Coronary artery (tissue), 2 donors: ENCODE data around the gene GTPBP6.
"Not testable (repeated sequence)": the region's sequence is repeated elsewhere in the genome, so short reads cannot be mapped to it uniquely, and the experiment has no call there.

Experiments
- DNase-seq: peaks from one replicate; pipeline ENCODE4 v3.0.0-alpha.2; 2017; ENCODE audit warnings: low spot score
- H3K27ac ChIP-seq, 2 donors: fragments of 200-600 bp; sonication (generic); one replicate each; pipeline ENCODE4 v1.5.1; 2016 to 2019
- H3K4me3 ChIP-seq: fragments of 200-600 bp; sonication (generic); 2 replicates; pipeline ENCODE4 v1.5.1; 2016; ENCODE audit warnings: mild to moderate bottlenecking, moderate library complexity
- TF ChIP-seq, protein P1 (sequence below): fragments of 200-600 bp; sonication (generic); IDR thresholded peaks from one replicate; pipeline ENCODE4 v1.5.1; 2019; ENCODE audit warnings: antibody characterized with exemption

GTPBP6 gene

GRCh38 chrX:281166-281999 lies 37.2 kb downstream of the GTPBP6 start, which contains the start of gene PLCXD1:
PLCXD1 (plus strand) TSS chrX:281381; CDS start chrX:284188, 2,807 bp downstream.
- TF ChIP-seq, protein P1, sequence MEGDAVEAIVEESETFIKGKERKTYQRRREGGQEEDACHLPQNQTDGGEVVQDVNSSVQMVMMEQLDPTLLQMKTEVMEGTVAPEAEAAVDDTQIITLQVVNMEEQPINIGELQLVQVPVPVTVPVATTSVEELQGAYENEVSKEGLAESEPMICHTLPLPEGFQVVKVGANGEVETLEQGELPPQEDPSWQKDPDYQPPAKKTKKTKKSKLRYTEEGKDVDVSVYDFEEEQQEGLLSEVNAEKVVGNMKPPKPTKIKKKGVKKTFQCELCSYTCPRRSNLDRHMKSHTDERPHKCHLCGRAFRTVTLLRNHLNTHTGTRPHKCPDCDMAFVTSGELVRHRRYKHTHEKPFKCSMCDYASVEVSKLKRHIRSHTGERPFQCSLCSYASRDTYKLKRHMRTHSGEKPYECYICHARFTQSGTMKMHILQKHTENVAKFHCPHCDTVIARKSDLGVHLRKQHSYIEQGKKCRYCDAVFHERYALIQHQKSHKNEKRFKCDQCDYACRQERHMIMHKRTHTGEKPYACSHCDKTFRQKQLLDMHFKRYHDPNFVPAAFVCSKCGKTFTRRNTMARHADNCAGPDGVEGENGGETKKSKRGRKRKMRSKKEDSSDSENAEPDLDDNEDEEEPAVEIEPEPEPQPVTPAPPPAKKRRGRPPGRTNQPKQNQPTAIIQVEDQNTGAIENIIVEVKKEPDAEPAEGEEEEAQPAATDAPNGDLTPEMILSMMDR, result no peak
- Histone ChIP-seq H3K4me3 (peak within 1 kb of the TSS; percentile 22), H3K27ac (no peak within 1 kb of the TSS)
- DNase-seq, result no peak

- H3K4me3 ChIP-seq, DNase-seq, H3K27ac ChIP-seq: not testable (repeated sequence)
Measured at GRCh38 chrX:280722-281121, 37.9 kb downstream of the GTPBP6 start.

GRCh38 chrX:279757-280604 lies 38.6 kb downstream of the GTPBP6 start:
- not testable (repeated sequence) for H3K27ac ChIP-seq, H3K4me3 ChIP-seq, DNase-seq

DNA sequence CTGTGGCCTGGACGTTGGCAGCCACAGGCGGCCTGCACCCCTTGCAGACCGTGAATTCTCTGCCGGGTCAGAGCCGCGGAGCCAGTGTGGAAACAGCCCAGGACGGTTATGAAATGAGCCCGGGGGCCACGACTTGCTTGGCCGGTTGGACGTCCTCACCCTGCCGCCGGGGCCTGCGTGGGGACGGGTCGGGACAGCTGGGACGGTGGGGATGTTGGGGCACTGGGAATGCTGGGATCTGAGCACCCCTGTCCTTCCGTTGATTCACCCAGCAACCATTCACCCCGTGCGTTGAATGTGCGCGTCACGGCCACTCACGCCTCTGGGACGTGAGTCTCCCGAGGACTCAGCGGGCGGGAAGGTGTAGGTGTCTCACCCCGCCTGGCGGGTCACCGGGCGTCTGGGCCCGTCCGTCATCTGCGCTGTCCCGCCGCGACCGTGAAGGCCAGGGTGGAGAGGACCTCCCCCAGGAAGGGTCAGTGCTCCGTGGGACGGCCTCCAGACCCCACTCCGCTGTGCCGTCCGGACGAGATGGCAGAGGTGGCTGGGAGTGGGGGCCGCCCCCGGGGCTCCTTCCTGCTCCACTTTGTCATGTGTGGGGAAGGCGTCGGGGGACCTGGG lies 41.9 kb downstream of the GTPBP6 start:
- Histone ChIP-seq H3K4me3 (peak overlapping the region; percentile 74), H3K27ac (no peak overlapping the region)
- TF ChIP-seq, protein P1, result no peak
- no peak for DNase-seq

DNA sequence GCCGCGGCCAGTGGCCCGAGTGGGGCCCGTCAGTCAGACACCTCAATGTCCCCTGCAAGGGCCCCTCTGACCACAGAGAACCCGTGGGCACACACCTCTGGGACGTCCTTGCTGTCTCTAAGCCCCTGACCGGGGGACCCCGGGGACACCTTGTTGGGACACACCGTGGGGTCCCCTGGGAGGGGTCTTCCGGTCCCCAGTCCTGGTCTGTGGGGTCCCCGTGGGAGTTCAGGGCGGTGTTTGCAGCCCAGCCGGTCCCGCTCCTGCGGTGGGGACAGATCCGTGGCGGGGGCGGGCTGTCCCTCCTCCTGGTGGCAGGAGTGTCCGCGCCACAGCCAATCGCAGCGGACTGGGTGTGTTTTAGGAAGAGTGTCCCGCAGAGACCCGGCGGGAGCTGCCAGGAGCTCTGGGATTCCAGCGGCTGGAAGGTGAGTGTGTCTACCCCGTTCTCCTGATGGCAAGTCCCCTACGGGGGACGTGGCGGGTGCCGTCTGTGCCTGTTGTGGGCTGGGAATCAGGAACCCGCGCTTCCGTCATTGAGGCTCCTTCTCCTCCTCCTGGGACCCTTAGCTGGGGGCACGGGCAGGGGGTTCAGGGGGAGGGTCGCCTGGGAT lies 42.5 kb downstream of the GTPBP6 start:
- no peak for DNase-seq
- Histone ChIP-seq H3K27ac (no peak overlapping the region), H3K4me3 (peak overlapping the region; percentile 74)
- TF ChIP-seq, protein P1, result no peak

GRCh38 chrX:275476-275966 lies 43.1 kb downstream of the GTPBP6 start:
- Histone ChIP-seq H3K27ac (peak overlapping the region in 1 of 2 donors; percentile 7), H3K4me3 (peak overlapping the region; percentile 74)
- TF ChIP-seq, protein P1, result no peak
- no peak for DNase-seq

DNA sequence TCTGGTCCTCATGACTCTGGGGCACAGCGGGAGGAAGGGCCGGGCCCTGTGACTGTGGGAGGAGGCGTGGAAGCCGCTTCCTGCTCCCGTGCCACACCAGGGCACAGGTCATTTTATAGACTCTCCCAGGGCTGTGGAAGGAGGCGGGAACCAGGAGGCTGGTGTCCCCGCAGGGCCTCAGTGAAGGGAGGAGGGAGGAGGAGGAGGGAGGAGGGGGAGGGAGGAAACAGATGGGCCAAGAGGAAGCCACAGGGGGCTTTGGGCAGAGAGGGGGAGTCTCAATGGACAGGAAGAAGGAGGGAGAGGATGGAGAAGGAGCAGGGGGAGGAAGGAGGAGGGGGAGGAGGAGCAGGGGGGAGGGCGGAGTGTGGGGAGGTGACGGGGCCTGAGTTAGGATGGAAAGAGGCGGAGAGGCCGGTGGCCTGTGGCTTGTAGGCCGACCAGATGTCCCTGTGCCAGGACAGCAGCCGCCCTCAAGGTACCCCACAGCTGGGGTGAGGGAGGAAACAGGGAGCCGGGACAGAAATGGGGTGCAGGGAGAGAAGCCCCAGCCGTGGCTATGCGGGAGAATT lies 43.6 kb downstream of the GTPBP6 start:
- H3K4me3 ChIP-seq, result peak overlapping the region; percentile 74
- DNase-seq, result no peak
- TF ChIP-seq, protein P1, result no peak
- H3K27ac ChIP-seq, result peak overlapping the region in 1 of 2 donors; percentile 7
